ENCODE results near the gene GCA. TPM values are rescaled to one million over a fixed set of nuclear protein-coding genes. Genes with fewer than 3 reads are reported as not detected.

The GCA gene
- total RNA-seq, 2 experiments from 2014 or later = 13.1 to 13.7 TPM

- Mint-ChIP-seq H3K27me3 (ENCODE audit: low read depth) (peaks cover 3% of the 10 kb centered on the region), H3K27ac (no peak overlapping the region), H3K36me3 (ENCODE audit: low read depth) (no peaks in the 10 kb centered on the region), H3K4me3 (peak overlapping the region; percentile 41), H3K9me3 (ENCODE audit: insufficient read depth) (no peaks in the 10 kb centered on the region), H3K4me1 (ENCODE audit: low read depth) (no peaks in the 10 kb centered on the region)
- no peak for DNase-seq
- CTCF ChIA-PET = no interaction called here
- POLR2A ChIA-PET = no interaction called here
- no peak for ATAC-seq
Measured at GRCh38 chr2:162379719-162380580, 36.0 kb downstream of the GCA start.

- ChIA-PET POLR2A (no interaction called here), CTCF (no interaction called here)
- no peaks in the 10 kb centered on the region for H3K36me3 Mint-ChIP-seq (ENCODE audit: low read depth)
- DNase-seq (no peak), ATAC-seq (no peak)
- no peaks in the 10 kb centered on the region for H3K4me1 Mint-ChIP-seq (ENCODE audit: low read depth)
- H3K27ac Mint-ChIP-seq = no peak overlapping the region
- no peaks in the 10 kb centered on the region for H3K9me3 Mint-ChIP-seq (ENCODE audit: insufficient read depth)
- H3K27me3 Mint-ChIP-seq (ENCODE audit: low read depth) = peaks cover 3% of the 10 kb centered on the region
- no peak overlapping the region for H3K4me3 Mint-ChIP-seq
Measured at GRCh38 chr2:162381851-162382250, 37.9 kb downstream of the GCA start.

GRCh38 chr2:162382278-162382677 is 38.3 kb downstream of the GCA start:
- POLR2A ChIA-PET = no interaction called here

GRCh38 chr2:162385536-162385935 is 41.6 kb downstream of the GCA start:
- Mint-ChIP-seq H3K9me3 (ENCODE audit: insufficient read depth) (no peaks in the 10 kb centered on the region), H3K36me3 (ENCODE audit: low read depth) (no peaks in the 10 kb centered on the region), H3K4me1 (ENCODE audit: low read depth) (no peaks in the 10 kb centered on the region), H3K27me3 (ENCODE audit: low read depth) (peaks cover 3% of the 10 kb centered on the region), H3K4me3 (no peak overlapping the region), H3K27ac (no peak overlapping the region)
- DNase-seq = no peak
- ChIA-PET POLR2A (no interaction called here), CTCF (no interaction called here)
- ATAC-seq = no peak

More at GRCh38 chr2:162382278-162382677, 38.3 kb downstream of the GCA start:
- Mint-ChIP-seq H3K27me3 (ENCODE audit: low read depth) (peaks cover 3% of the 10 kb centered on the region), H3K9me3 (ENCODE audit: insufficient read depth) (no peaks in the 10 kb centered on the region), H3K36me3 (ENCODE audit: low read depth) (no peaks in the 10 kb centered on the region), H3K27ac (no peak overlapping the region), H3K4me1 (ENCODE audit: low read depth) (no peaks in the 10 kb centered on the region), H3K4me3 (no peak overlapping the region)
- CTCF ChIA-PET = no interaction called here
- ATAC-seq = no peak
- DNase-seq = no peak

- ChIA-PET POLR2A (no interaction called here), CTCF (no interaction called here)
- ATAC-seq (no peak), DNase-seq (no peak)
- Mint-ChIP-seq H3K36me3 (ENCODE audit: low read depth) (no peaks in the 10 kb centered on the region), H3K4me3 (no peak overlapping the region), H3K4me1 (ENCODE audit: low read depth) (no peaks in the 10 kb centered on the region), H3K27me3 (ENCODE audit: low read depth) (peaks cover 9% of the 10 kb centered on the region), H3K27ac (no peak overlapping the region), H3K9me3 (ENCODE audit: insufficient read depth) (no peaks in the 10 kb centered on the region)
Measured at GRCh38 chr2:162390801-162391200, 46.9 kb downstream of the GCA start.

- Mint-ChIP-seq H3K27me3 (ENCODE audit: low read depth) (peaks cover 10% of the 10 kb centered on the region), H3K4me1 (ENCODE audit: low read depth) (no peaks in the 10 kb centered on the region), H3K9me3 (ENCODE audit: insufficient read depth) (no peaks in the 10 kb centered on the region), H3K36me3 (ENCODE audit: low read depth) (no peaks in the 10 kb centered on the region), H3K27ac (no peak overlapping the region), H3K4me3 (no peak overlapping the region)
- no peak for DNase-seq
- ATAC-seq = no peak
- POLR2A ChIA-PET = no interaction called here
- CTCF ChIA-PET = no interaction called here
Measured at GRCh38 chr2:162400336-162400735, 56.4 kb downstream of the GCA start.

GRCh38 chr2:162401871-162402270 is 57.9 kb downstream of the GCA start:
- POLR2A ChIA-PET = no interaction called here
- Mint-ChIP-seq H3K9me3 (ENCODE audit: insufficient read depth) (no peaks in the 10 kb centered on the region), H3K4me3 (no peak overlapping the region), H3K27ac (no peak overlapping the region), H3K4me1 (ENCODE audit: low read depth) (no peaks in the 10 kb centered on the region), H3K27me3 (ENCODE audit: low read depth) (peaks cover 10% of the 10 kb centered on the region), H3K36me3 (ENCODE audit: low read depth) (no peaks in the 10 kb centered on the region)
- DNase-seq (no peak), ATAC-seq (no peak)
- CTCF ChIA-PET = no interaction called here

GRCh38 chr2:162403884-162404283 is 60.0 kb downstream of the GCA start:
- ATAC-seq = no peak
- Mint-ChIP-seq H3K27me3 (ENCODE audit: low read depth) (peaks cover 12% of the 10 kb centered on the region), H3K4me3 (no peak overlapping the region), H3K4me1 (ENCODE audit: low read depth) (no peaks in the 10 kb centered on the region), H3K27ac (no peak overlapping the region), H3K36me3 (ENCODE audit: low read depth) (no peaks in the 10 kb centered on the region), H3K9me3 (ENCODE audit: insufficient read depth) (no peaks in the 10 kb centered on the region)
- ChIA-PET CTCF (interaction anchor here (1.5 kb wide), 1 partner anchor 10 kb away, joined by 4 read pairs; no protein-coding TSS in a partner anchor), POLR2A (no interaction called here)
- no peak for DNase-seq

Other genes starting within 250 kb of the GCA start
- not detected for gene GCG, start 191.9 kb upstream of the GCA start, total RNA-seq
- not detected for gene FAP, start 100.7 kb upstream of the GCA start, total RNA-seq
- gene IFIH1, start 25.4 kb upstream of the GCA start, total RNA-seq = 10 to 100 TPM; 37.3 to 37.6 TPM

Measured in activated CD8-positive, alpha-beta T cell treated with anti-CD3 and anti-CD28 coated beads, Interleukin-2, amount 10 ng/mL, durations not matched to agents 7 days and 5 days (primary cell).